B cell (primary cell): ENCODE data around the gene GLG1. TPM values are rescaled to one million over a fixed set of nuclear protein-coding genes. Genes with fewer than 3 reads are reported as not detected.
"Not testable (repeated sequence)": the region's sequence is repeated elsewhere in the genome, so short reads cannot be mapped to it uniquely, and the experiment has no call there.

ENCODE experiments used
- ATAC-seq: fragments of 200-7000 bp; cut with Tn5 transposase; one replicate; pipeline ENCODE4 v1.10.0; 2021; ENCODE audit warnings: low read depth, mild to moderate bottlenecking, moderate number of reproducible peaks, moderate library complexity
- CTCF ChIA-PET: fragments of 350-600 bp; sonication (Branson Sonifier 250); formaldehyde crosslinking; loops from one replicate; lab custom pipeline; 2021; ENCODE audit warnings: antibody characterized with exemption, inconsistent platforms; lab: Charles Lee
- POLR2A ChIA-PET: fragments of 350-600 bp; sonication (Branson Sonifier 250); formaldehyde crosslinking; loops from one replicate; lab custom pipeline; 2021; ENCODE audit warnings: antibody characterized with exemption; lab: Charles Lee
- DNase-seq: peaks from one replicate; pipeline ENCODE4 v3.0.0; 2013
- H2AFZ ChIP-seq: 2 replicates; pipeline ENCODE4 v1.6.1; 2012; ENCODE audit warnings: mild to moderate bottlenecking, low read depth, low read length; ENCODE audit not compliant: insufficient read depth, poor library complexity, severe bottlenecking
- H3K27ac ChIP-seq, 2 donors: 1 replicate in 1 of 2; 2 replicates in 1 of 2; pipeline ENCODE4 v1.5.1; 2012 to 2013; ENCODE audit warnings: low read length in 2 of 2, mild to moderate bottlenecking in 2 of 2, moderate library complexity in 1 of 2
- H3K27me3 ChIP-seq, 4 experiments: fragments of 200-600 bp in 1 of 4; sonication (generic) in 1 of 4; replicated peaks in 1 of 4; 1 replicate in 2 of 4; 2 replicates in 2 of 4; pipeline versions ENCODE4 v1.6.1 to v1.7.0; 2013 to 2016; ENCODE audit warnings: low read length in 3 of 4, mild to moderate bottlenecking in 2 of 4, mixed read lengths in 1 of 4, moderate library complexity in 1 of 4; ENCODE audit not compliant: insufficient read depth in 4 of 4, control insufficient read depth in 3 of 4; ENCODE audit errors: control extremely low read depth in 1 of 4
- H3K36me3 ChIP-seq, 2 experiments: replicated peaks in 1 of 2; 1 replicate in 1 of 2; 2 replicates in 1 of 2; pipeline versions ENCODE4 v1.6.1 to v1.7.1; 2013; ENCODE audit warnings: low read length in 1 of 2; ENCODE audit not compliant: insufficient read depth in 2 of 2, control insufficient read depth in 1 of 2; ENCODE audit errors: control extremely low read depth in 1 of 2, extremely low read depth in 1 of 2
- H3K4me1 ChIP-seq, 2 donors: fragments of 200-600 bp in 1 of 2; sonication (generic) in 1 of 2; 1 replicate in 1 of 2; 2 replicates in 1 of 2; pipeline versions ENCODE4 v1.5.1 to v1.6.1; 2013 to 2017; ENCODE audit warnings: low read length in 2 of 2; ENCODE audit not compliant: control insufficient read depth in 2 of 2, insufficient read depth in 2 of 2
- H3K4me2 ChIP-seq: replicated peaks from 2 replicates; pipeline ENCODE3; 2012; ENCODE audit warnings: mild to moderate bottlenecking, low read depth, low read length; ENCODE audit not compliant: poor library complexity, severe bottlenecking
- H3K4me3 ChIP-seq, 5 experiments: fragments of 200-600 bp in 1 of 5; sonication (generic) in 1 of 5; 1 replicate in 3 of 5; 2 replicates in 2 of 5; pipeline versions ENCODE4 v1.5.1 to v1.7.0; 2011 to 2016; ENCODE audit warnings: low read length in 4 of 5, mild to moderate bottlenecking in 4 of 5, low read depth in 2 of 5, control low read depth in 1 of 5, moderate library complexity in 1 of 5; ENCODE audit not compliant: insufficient read depth in 1 of 5; ENCODE audit errors: control extremely low read depth in 1 of 5, extremely low read depth in 1 of 5
- H3K79me2 ChIP-seq: fragments of 200-600 bp; sonication (generic); one replicate; pipeline ENCODE4 v1.6.0; 2016; ENCODE audit warnings: low read length; ENCODE audit not compliant: control insufficient read depth, insufficient read depth
- H3K9ac ChIP-seq: fragments of 200-600 bp; sonication (generic); 2 replicates; pipeline ENCODE4 v1.6.1; 2017; ENCODE audit warnings: mild to moderate bottlenecking, low read length, moderate library complexity
- H3K9me3 ChIP-seq, 3 donors: one replicate each; pipeline versions ENCODE4 v1.6.1 to v1.7.1; 2013; ENCODE audit warnings: low read length in 2 of 3; ENCODE audit not compliant: control insufficient read depth in 2 of 3, insufficient read depth in 1 of 3; ENCODE audit errors: control extremely low read depth in 1 of 3
- H4K20me1 ChIP-seq: 2 replicates; pipeline ENCODE4 v1.6.0; 2012; ENCODE audit warnings: mild to moderate bottlenecking, low read length; ENCODE audit not compliant: insufficient read depth, control insufficient read depth, poor library complexity, severe bottlenecking
- H3K27ac Mint-ChIP-seq: one replicate; pipeline ENCODE4 v1.8.0; 2021; ENCODE audit warnings: mixed read lengths
- H3K27me3 Mint-ChIP-seq: one replicate; pipeline ENCODE4 v1.8.0; 2021; ENCODE audit warnings: mixed read lengths
- H3K4me1 Mint-ChIP-seq: one replicate; pipeline ENCODE4 v1.8.0; 2021; ENCODE audit warnings: mixed read lengths
- H3K4me3 Mint-ChIP-seq: one replicate; pipeline ENCODE4 v1.8.0; 2021; ENCODE audit warnings: mixed read lengths
- H3K9me3 Mint-ChIP-seq: one replicate; pipeline ENCODE4 v1.8.0; 2022; ENCODE audit warnings: mixed read lengths; ENCODE audit not compliant: insufficient read depth
- CTCF ChIP-seq: fragments of 200-600 bp; IDR thresholded peaks from one replicate; pipeline ENCODE4 v1.8.0; 2022; ENCODE audit warnings: antibody characterized with exemption, mild to moderate bottlenecking
- WGBS: methylation state at CpG from one replicate; pipeline ENCODE4 v1.1.5; 2013; ENCODE audit warnings: missing lambda C conversion rate; ENCODE audit not compliant: insufficient coverage; 5-methylcytosine and 5-hydroxymethylcytosine counted together
- intact Hi-C: fragments of 100-400 bp; cut with micrococcal nuclease; formaldehyde crosslinking; loops from one replicate; pipeline ENCODE4 v1.10.0; 2022
- polyA plus RNA-seq: library from polyadenylated mRNA; depleted of rRNA; stranded (reverse); fragments of >200 nt; gene quantifications from 2 replicates; pipeline ENCODE4 v1.2.3, GENCODE V29; 2012
- total RNA-seq, 2 donors: library from RNA; stranded (reverse); fragments of 120-200 nt in 1 of 2; gene quantifications; 1 replicate in 1 of 2; 2 replicates in 1 of 2; pipeline versions ENCODE4 v1.2.3 to v1.2.4, GENCODE V29; 2013 to 2022

Gene GLG1
- total and polyA plus RNA-seq, 2 donors (not counting 1 experiment from before 2014, with no cell fraction given), result 28.3 to 114 TPM

GRCh38 chr16:74430036-74430712, 176.7 kb downstream of the GLG1 start:
- peak; percentile 67 for ATAC-seq

DNA sequence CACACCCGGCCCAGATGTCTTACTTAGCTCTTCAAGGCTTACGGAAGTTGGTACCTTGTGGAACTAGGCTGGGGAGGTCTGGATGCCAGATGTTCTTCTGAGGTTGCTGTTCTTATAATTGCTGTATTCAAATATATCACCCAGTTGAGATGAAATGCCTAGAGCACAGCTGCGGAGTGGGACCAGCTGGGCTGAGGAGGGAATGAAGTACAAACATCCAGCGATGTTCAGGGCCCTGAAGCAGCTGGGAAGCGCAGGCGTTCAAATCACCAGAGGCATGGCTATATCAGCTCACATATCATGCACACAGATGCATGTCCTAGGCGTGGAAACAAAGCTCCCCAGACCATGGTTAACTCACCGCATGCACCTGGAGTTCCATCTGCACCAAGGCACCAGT, 178.4 kb downstream of the GLG1 start:
- H3K27me3 ChIP-seq, H3K36me3 ChIP-seq, POLR2A ChIA-PET, H3K4me3 Mint-ChIP-seq, DNase-seq, ATAC-seq, H3K4me3 ChIP-seq, H3K27ac ChIP-seq, H3K4me2 ChIP-seq, intact Hi-C loops, H3K9ac ChIP-seq, H3K4me1 ChIP-seq, H3K9me3 Mint-ChIP-seq, H4K20me1 ChIP-seq, H3K4me1 Mint-ChIP-seq, H3K9me3 ChIP-seq, H3K27me3 Mint-ChIP-seq, H2AFZ ChIP-seq, H3K79me2 ChIP-seq, H3K27ac Mint-ChIP-seq, CTCF ChIA-PET: not testable (repeated sequence)
- WGBS, result no CpG with 5 or more reads among the region's 8 CpGs

More at GRCh38 chr16:74430036-74430712, 176.7 kb downstream of the GLG1 start:
- H3K36me3 ChIP-seq, H3K4me2 ChIP-seq, H3K27ac ChIP-seq, H3K4me1 ChIP-seq, intact Hi-C loops, POLR2A ChIA-PET, H3K4me3 Mint-ChIP-seq, H3K79me2 ChIP-seq, H3K4me3 ChIP-seq, H3K4me1 Mint-ChIP-seq, H3K9me3 Mint-ChIP-seq, H3K27me3 ChIP-seq, H3K9ac ChIP-seq, H3K27me3 Mint-ChIP-seq, H3K27ac Mint-ChIP-seq, H2AFZ ChIP-seq, H4K20me1 ChIP-seq: not testable (repeated sequence)
- 21% methylated on average over 8 of the region's 13 CpGs for WGBS
- TF ChIP-seq CTCF, result peak; percentile 81
- H3K9me3 ChIP-seq, result peaks cover 0 to 11% (median 0%) of the 10 kb centered on the region in 3 donors
- CTCF ChIA-PET, result interaction anchor here (2.1 kb wide), 1 partner anchor 121 kb away, joined by 16 read pairs; no protein-coding TSS in a partner anchor
- peak; percentile 57 for DNase-seq

GRCh38 chr16:74425751-74426150, 181.2 kb downstream of the GLG1 start:
- H2AFZ ChIP-seq, H3K9me3 ChIP-seq, DNase-seq, H3K27me3 ChIP-seq, ATAC-seq, H3K27me3 Mint-ChIP-seq, H3K4me3 ChIP-seq, POLR2A ChIA-PET, H3K4me2 ChIP-seq, H3K4me1 ChIP-seq, H3K36me3 ChIP-seq, H3K27ac ChIP-seq, H3K4me3 Mint-ChIP-seq, H3K27ac Mint-ChIP-seq, H3K9ac ChIP-seq, H4K20me1 ChIP-seq, CTCF ChIA-PET, H3K79me2 ChIP-seq, H3K9me3 Mint-ChIP-seq, H3K4me1 Mint-ChIP-seq, intact Hi-C loops: not testable (repeated sequence)
- no CpG with 5 or more reads among the region's 6 CpGs for WGBS
